GM21360 (cell line): ENCODE data around the gene FOXP3.

Experiments
- ATAC-seq: cut with Tn5 transposase; IDR thresholded peaks from one replicate; pipeline ENCODE4 v1.9.1; 2021; ENCODE audit warnings: mild to moderate bottlenecking, moderate library complexity; ENCODE audit not compliant: unreplicated experiment

FOXP3 gene

GRCh38 chrX:49276207-49276606 lies 11.7 kb upstream of the FOXP3 start:
- ATAC-seq = no peak

GRCh38 chrX:49273181-49273727 lies 8.7 kb upstream of the FOXP3 start:
- no peak for ATAC-seq

GRCh38 chrX:49272421-49272820 lies 7.9 kb upstream of the FOXP3 start:
- ATAC-seq = no peak

DNA sequence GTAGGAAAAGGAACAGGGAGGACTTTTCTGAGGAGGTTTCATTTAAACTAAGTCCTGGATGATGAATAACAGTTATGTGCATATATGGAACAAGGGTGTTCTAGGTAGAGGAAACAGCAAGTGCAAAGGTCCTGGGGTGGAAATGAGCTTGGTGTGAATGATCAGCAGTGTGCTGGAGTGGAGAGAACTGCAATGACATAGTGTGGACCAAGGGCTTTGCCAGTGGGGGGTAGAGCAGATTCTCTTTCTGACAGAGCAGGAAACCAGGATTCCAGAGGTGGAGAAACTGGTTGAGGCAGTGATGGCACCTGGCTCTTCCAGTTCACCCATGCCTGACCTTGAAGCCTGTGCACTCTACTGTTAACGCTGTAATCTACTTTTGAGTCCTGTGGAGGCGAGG lies 6.8 kb upstream of the FOXP3 start:
- ATAC-seq = no peak

- ATAC-seq = no peak
Measured at GRCh38 chrX:49270249-49270921, 5.9 kb upstream of the FOXP3 start.

GRCh38 chrX:49269767-49270248 lies 5.3 kb upstream of the FOXP3 start, which contains the start of gene PPP1R3F:
TSS of gene PPP1R3F (plus strand) at chrX:49269793. CDS start at chrX:49269870, 77 bp downstream.
- peak; percentile 2 for ATAC-seq

- ATAC-seq = peak; percentile 81
Measured at GRCh38 chrX:49269010-49269766, 4.7 kb upstream of the FOXP3 start.

DNA sequence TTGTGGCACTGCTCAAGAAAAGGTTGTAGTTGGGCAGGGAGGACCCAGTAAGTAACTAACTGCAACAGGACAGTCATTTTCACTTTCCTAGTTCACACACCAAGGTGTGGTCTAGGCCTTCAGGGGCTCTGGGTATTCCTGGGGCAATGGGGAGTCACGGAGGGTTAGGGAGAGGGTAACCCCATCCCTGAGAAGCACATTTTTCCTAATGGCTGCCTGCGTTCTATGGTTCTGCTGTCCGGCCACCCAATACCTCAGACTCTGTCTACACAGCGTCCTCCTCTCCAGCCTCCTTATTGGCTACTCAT lies 4.1 kb upstream of the FOXP3 start:
- ATAC-seq = no peak

GRCh38 chrX:49266523-49267445 lies 2.3 kb upstream of the FOXP3 start:
- ATAC-seq = no peak

DNA sequence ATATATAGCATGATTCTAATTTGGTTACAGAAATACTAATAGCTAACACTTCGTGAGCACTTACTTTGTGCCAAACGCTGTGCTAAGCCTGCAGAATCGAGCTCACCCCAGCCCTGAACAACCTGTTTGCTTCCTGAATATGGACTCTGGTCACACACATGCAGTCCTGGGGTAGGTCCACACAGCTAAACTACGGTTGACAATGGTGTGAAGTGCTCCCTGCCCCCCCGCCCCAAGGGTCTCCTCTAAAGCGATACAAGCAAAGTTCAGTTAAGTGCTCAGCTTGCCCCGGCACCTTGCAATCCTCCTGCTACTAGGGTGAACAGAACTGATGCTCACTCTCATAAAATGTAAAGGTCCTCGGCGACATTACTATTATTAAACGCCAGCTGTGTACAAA lies 879 bp downstream of the FOXP3 start:
- ATAC-seq = no peak

DNA sequence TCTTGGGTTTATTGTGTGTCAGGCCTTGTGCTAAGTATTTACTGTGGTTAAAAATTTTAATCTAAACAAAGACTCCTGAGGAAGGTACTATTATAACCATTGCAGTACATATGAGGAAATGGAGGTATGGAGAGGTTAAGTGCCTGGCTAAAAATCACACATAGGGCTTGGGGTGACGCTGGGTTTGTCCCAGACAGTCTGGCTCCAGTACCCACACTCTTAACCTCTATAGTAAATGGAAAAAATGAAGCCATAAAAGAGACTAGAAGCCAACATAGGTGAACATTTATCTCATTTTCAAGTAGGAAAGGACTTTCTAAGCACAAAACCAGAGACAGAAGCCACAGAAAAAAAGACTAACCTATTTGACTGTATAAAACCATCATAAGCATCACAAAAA lies 1.9 kb downstream of the FOXP3 start:
- no peak for ATAC-seq

- ATAC-seq = no peak
Measured at GRCh38 chrX:49260221-49260985, 4.1 kb downstream of the FOXP3 start.

GRCh38 chrX:49258749-49259124 lies 5.8 kb downstream of the FOXP3 start:
- no peak for ATAC-seq

DNA sequence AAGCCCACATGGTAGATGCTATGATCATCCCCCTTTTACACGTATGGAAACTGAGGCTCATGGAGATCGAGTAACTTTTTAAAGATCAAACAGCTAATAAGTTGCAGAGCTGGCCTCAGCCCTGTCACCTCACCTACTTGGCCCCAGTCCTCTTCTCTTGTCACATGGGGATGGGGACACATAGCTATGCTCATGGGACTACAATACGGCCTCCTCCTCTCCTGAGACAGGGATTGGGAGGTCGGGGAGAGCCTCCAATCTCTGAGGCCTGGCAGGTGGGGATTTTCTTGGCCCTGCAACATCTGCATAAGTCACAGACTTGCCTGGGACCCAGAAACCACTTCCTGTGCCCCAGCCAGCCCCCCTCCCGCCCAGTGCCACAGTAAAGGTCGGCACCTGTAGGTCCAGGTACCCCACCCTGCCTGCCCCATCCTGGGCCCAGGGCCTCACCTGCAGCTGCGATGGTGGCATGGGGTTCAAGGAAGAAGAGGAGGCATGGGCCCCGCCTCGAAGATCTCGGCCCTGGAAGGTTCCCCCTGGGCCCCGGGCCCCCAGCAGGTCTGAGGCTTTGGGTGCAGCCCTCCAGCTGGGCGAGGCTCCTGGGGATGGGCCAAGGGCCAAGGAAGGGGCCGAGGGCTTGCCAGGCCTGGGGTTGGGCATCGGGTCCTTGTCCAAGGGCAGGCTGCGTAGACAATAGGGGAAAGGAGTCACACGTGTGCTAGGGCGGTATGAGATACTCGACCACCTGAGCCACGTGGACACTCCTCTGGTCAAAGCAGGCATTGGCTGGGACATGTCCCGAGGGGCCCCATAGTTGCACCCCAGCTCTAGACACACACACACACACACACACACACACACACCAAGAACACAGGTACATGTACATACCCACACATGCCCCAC lies 6.4 kb downstream of the FOXP3 start:
- no peak for ATAC-seq

GRCh38 chrX:49257074-49257790 lies 7.3 kb downstream of the FOXP3 start:
- ATAC-seq = no peak

- no peak for ATAC-seq
Measured at GRCh38 chrX:49256268-49256995, 8.1 kb downstream of the FOXP3 start.

DNA sequence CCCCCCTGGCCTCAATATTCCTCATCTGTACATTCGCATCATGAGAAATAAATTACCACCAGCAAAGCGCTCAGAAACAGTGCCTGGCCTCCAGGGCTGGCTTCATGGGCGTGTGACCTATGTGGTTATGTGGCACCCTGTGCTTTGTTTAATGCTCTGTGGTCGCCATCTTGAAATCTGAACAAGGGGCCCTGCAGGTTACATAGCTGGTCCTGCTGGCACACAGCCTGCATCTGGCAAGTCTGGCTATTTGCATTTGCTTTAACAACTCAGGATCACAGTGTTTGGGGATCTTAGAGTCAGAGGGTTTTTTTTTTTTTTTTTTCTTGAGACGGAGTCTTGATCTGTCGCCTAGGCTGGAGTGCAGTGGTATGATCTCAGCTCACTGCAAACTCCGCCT lies 9.9 kb downstream of the FOXP3 start:
- ATAC-seq = no peak

DNA sequence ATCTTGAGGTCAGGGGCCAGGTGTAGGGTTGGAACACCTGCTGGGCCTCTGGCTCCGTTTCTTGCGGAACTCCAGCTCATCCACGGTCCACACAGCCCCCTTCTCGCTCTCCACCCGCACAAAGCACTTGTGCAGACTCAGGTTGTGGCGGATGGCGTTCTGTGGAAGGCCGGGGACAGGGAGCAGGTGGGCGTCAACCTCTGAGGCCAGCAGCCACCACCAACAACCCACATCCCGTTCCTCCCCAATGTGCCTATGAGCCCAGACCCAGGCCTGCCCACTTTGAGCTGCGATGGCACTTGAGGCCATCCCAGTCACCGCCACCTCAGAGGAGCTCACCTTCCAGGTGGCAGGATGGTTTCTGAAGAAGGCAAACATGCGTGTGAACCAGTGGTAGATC lies 13.2 kb downstream of the FOXP3 start:
- no peak for ATAC-seq
